Astrocyte of the hippocampus (primary cell): Measurements from ENCODE around the gene MACC1.
"Not testable (repeated sequence)": the region's sequence is repeated elsewhere in the genome, so short reads cannot be mapped to it uniquely, and the experiment has no call there.

Experiments used
- DNase-seq: peaks from one replicate; pipeline ENCODE4 v3.0.0; 2011; ENCODE audit warnings: low read depth, low spot score

MACC1 gene

GRCh38 chr7:20207811-20208210, 9.4 kb downstream of the MACC1 start:
- DNase-seq, result not testable (repeated sequence)

GRCh38 chr7:20206104-20206896, 10.9 kb downstream of the MACC1 start:
- DNase-seq, result no peak

GRCh38 chr7:20203316-20203715, 13.9 kb downstream of the MACC1 start:
- DNase-seq, result no peak

GRCh38 chr7:20201380-20201779, 15.8 kb downstream of the MACC1 start:
- DNase-seq, result no peak

GRCh38 chr7:20200971-20201370, 16.2 kb downstream of the MACC1 start:
- no peak for DNase-seq

- DNase-seq, result no peak
These were observed 16.8 kb downstream of the MACC1 start for GRCh38 chr7:20200361-20200760.

GRCh38 chr7:20199015-20199737, 18.0 kb downstream of the MACC1 start:
- peak; percentile 70 for DNase-seq

GRCh38 chr7:20198260-20198659, 18.9 kb downstream of the MACC1 start:
- DNase-seq, result no peak

GRCh38 chr7:20197837-20198236, 19.3 kb downstream of the MACC1 start:
- DNase-seq, result no peak

- no peak for DNase-seq
These were observed 19.9 kb downstream of the MACC1 start for GRCh38 chr7:20197125-20197748.

- DNase-seq, result no peak
These were observed 22.7 kb downstream of the MACC1 start for GRCh38 chr7:20194343-20194995.

- DNase-seq, result no peak
These were observed 23.3 kb downstream of the MACC1 start for GRCh38 chr7:20193873-20194272.

GRCh38 chr7:20193242-20193777, 23.9 kb downstream of the MACC1 start:
- DNase-seq, result no peak

GRCh38 chr7:20191391-20191869, 25.8 kb downstream of the MACC1 start:
- no peak for DNase-seq

- no peak for DNase-seq
These were observed 26.4 kb downstream of the MACC1 start for GRCh38 chr7:20190560-20191390.

GRCh38 chr7:20189852-20190251, 27.3 kb downstream of the MACC1 start:
- no peak for DNase-seq

GRCh38 chr7:20188567-20188966, 28.6 kb downstream of the MACC1 start:
- DNase-seq, result no peak

- not testable (repeated sequence) for DNase-seq
These were observed 29.3 kb downstream of the MACC1 start for GRCh38 chr7:20187850-20188249.

GRCh38 chr7:20185988-20186387, 31.2 kb downstream of the MACC1 start:
- DNase-seq, result no peak

GRCh38 chr7:20183086-20183485, 34.1 kb downstream of the MACC1 start:
- no peak for DNase-seq
